Esophagus squamous epithelium (tissue), 5 donors: ENCODE data around the gene CDK5RAP3. TPM values are rescaled to one million over a fixed set of nuclear protein-coding genes. Genes with fewer than 3 reads are reported as not detected.

Source experiments
- DNase-seq: peaks from one replicate; lab custom pipeline; 2025; lab: John Stamatoyannopoulos, UW
- H3K27ac ChIP-seq, 4 donors: fragments of 200-600 bp; sonication (generic); one replicate each; pipeline ENCODE4 v1.5.1; 2016 to 2019; ENCODE audit warnings: mild to moderate bottlenecking in 1 of 4
- H3K27me3 ChIP-seq, 4 donors: fragments of 200-600 bp; sonication (generic); 1 replicate in 3 of 4; 2 replicates in 1 of 4; pipeline versions ENCODE4 v1.5.1 to v1.6.0; 2017 to 2021; ENCODE audit warnings: antibody characterized with exemption in 1 of 4
- H3K36me3 ChIP-seq, 3 donors: fragments of 200-600 bp; sonication (generic); one replicate each; pipeline ENCODE4 v1.5.1; 2016 to 2019
- H3K4me1 ChIP-seq, 3 donors: fragments of 200-600 bp; sonication (generic); one replicate each; pipeline ENCODE4 v1.5.1; 2017 to 2019
- H3K4me3 ChIP-seq, 4 donors: fragments of 200-600 bp; sonication (generic); 1 replicate in 3 of 4; 2 replicates in 1 of 4; pipeline ENCODE4 v1.5.1; 2016 to 2019; ENCODE audit warnings: mild to moderate bottlenecking in 2 of 4, moderate library complexity in 1 of 4
- H3K9me3 ChIP-seq, 3 donors: fragments of 200-600 bp; sonication (generic); one replicate each; pipeline ENCODE4 v1.5.1; 2016 to 2019
- CTCF ChIP-seq, 6 experiments: fragments of 450-650 bp in 4 of 6; fragments of 200-600 bp in 2 of 6; sonication (generic) in 2 of 6; IDR thresholded peaks; one replicate each; pipeline ENCODE4 v1.5.1; 2016 to 2019; ENCODE audit warnings: antibody characterized with exemption in 6 of 6, mild to moderate bottlenecking in 4 of 6, moderate library complexity in 4 of 6
- POLR2A ChIP-seq, 4 donors: fragments of 450-650 bp; IDR thresholded peaks; one replicate each; pipeline ENCODE4 v1.6.1; 2017; ENCODE audit warnings: antibody characterized with exemption in 4 of 4, mild to moderate bottlenecking in 4 of 4, moderate library complexity in 3 of 4
- WGBS, 2 donors: methylation state at CpG; one replicate each; pipeline ENCODE4 v1.1.5; 2018; 5-methylcytosine and 5-hydroxymethylcytosine counted together
- intact Hi-C: fragments of 100-400 bp; cut with DNase I; formaldehyde crosslinking; loops from one replicate; pipeline ENCODE4 v1.15.0; 2022
- total RNA-seq, 4 donors: library from RNA; depleted of rRNA; stranded (reverse); fragments of >200 nt; gene quantifications; one replicate each; pipeline ENCODE4 v1.1.0, GENCODE V29; 2016
- donor health status: DM: yes; HTN: yes; CAD: no.

The CDK5RAP3 gene
- total RNA-seq, 4 donors from 2014 or later = 60.1 to 141 (median 66.0) TPM

GRCh38 chr17:47981462-47981861 lies 10.5 kb downstream of the CDK5RAP3 start:
- DNase-seq = no peak
- no peaks in the 10 kb centered on the region for H3K27me3 ChIP-seq
- H3K36me3 ChIP-seq = peaks cover 21 to 85% (median 42%) of the 10 kb centered on the region in 3 donors
- 65 to 81% methylated on average over 4 to 9 of the region's 9 CpGs for WGBS, 2 donors
- no peaks in the 10 kb centered on the region for H3K9me3 ChIP-seq
- intact Hi-C loops = no loop called here
- no peak for TF ChIP-seq POLR2A (IDR thresholded peaks at IDR 0.05)
- no peak for TF ChIP-seq CTCF (IDR thresholded peaks at IDR 0.05)
- H3K4me1 ChIP-seq = peaks cover 0 to 7% (median 0%) of the 10 kb centered on the region in 3 donors
- no peak overlapping the region for H3K27ac ChIP-seq
- H3K4me3 ChIP-seq = no peak overlapping the region

GRCh38 chr17:47982091-47982617 lies 11.2 kb downstream of the CDK5RAP3 start:
- intact Hi-C loops = no loop called here
- no peak overlapping the region for H3K27ac ChIP-seq
- no peak for DNase-seq
- no peak overlapping the region for H3K4me3 ChIP-seq
- 64 to 76% methylated on average over 6 to 11 of the region's 14 CpGs for WGBS, 2 donors
- no peaks in the 10 kb centered on the region for H3K9me3 ChIP-seq
- no peaks in the 10 kb centered on the region for H3K27me3 ChIP-seq
- H3K4me1 ChIP-seq = peaks cover 0 to 10% (median under 1%) of the 10 kb centered on the region in 3 donors
- TF ChIP-seq POLR2A (IDR thresholded peaks at IDR 0.05) (no peak), CTCF (IDR thresholded peaks at IDR 0.05) (no peak)
- H3K36me3 ChIP-seq = peaks cover 16 to 78% (median 42%) of the 10 kb centered on the region in 3 donors

- WGBS, 2 donors = 63 to 76% methylated on average over 3 to 4 of the region's 9 CpGs
- TF ChIP-seq POLR2A (IDR thresholded peaks at IDR 0.05) (no peak), CTCF (IDR thresholded peaks at IDR 0.05) (no peak)
- Histone ChIP-seq H3K9me3 (no peaks in the 10 kb centered on the region), H3K36me3 (peaks cover 16 to 71% (median 35%) of the 10 kb centered on the region in 3 donors), H3K4me1 (peaks cover 0 to 17% (median 6%) of the 10 kb centered on the region in 3 donors), H3K27ac (no peak overlapping the region), H3K4me3 (no peak overlapping the region), H3K27me3 (no peaks in the 10 kb centered on the region)
- no peak for DNase-seq
- intact Hi-C loops = no loop called here
These were observed 11.9 kb downstream of the CDK5RAP3 start for GRCh38 chr17:47982645-47983390.

- Histone ChIP-seq H3K27me3 (no peaks in the 10 kb centered on the region), H3K36me3 (peaks cover 11 to 63% (median 29%) of the 10 kb centered on the region in 3 donors), H3K4me1 (peaks cover 0 to 21% (median 6%) of the 10 kb centered on the region in 3 donors), H3K27ac (no peak overlapping the region), H3K4me3 (no peak overlapping the region), H3K9me3 (no peaks in the 10 kb centered on the region)
- TF ChIP-seq POLR2A (IDR thresholded peaks at IDR 0.05) = no peak
- TF ChIP-seq CTCF (IDR thresholded peaks at IDR 0.05) = no peak
- intact Hi-C loops = no loop called here
- no peak for DNase-seq
- WGBS, 2 donors = 63 to 73% methylated on average over 7 to 11 of the region's 11 CpGs
These were observed 12.7 kb downstream of the CDK5RAP3 start for GRCh38 chr17:47983492-47984223.
